ENCODE results near the gene PTGIS.

PTGIS gene

DNA sequence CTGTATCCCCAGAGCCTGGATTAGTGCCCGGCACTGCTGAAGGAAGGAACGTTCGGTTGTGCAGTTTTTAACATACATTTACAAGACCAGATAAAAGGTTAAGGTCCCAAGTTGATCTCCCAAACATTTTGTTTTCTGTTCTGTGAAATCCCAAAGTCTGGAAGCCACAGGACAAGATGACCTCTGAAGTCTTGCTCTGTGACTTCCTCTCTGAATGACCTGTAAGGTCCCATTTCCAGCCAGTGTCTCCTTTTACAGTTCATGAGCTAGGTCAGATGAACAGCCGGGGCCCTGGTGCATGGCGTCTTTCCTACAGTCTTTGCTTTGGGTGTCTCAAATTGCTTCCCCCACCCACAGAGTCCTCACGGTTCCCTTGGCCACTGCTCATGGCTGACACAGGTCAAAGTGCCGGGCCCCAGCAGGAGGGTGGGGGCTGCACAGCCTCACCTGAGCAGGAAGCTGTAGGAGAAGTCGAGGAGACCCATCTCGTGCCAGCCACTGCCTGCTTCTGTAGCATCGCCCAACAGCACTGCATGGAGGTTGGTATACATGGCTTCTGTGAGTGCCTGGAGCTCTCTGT, 24.0 kb downstream of the PTGIS start:
- TF ChIP-seq NFIC (IDR thresholded peaks at IDR 0.05), result no peak
- no peak for TF ChIP-seq RAD21 (IDR thresholded peaks at IDR 0.05; ENCODE audit: low read depth)
- TF ChIP-seq ZBTB7A (IDR thresholded peaks at IDR 0.05; ENCODE audit: low read depth), result no peak
- TF ChIP-seq EP300 (IDR thresholded peaks at IDR 0.05; ENCODE audit: borderline replicate concordance), result no peak
- TF ChIP-seq, protein P1, sequence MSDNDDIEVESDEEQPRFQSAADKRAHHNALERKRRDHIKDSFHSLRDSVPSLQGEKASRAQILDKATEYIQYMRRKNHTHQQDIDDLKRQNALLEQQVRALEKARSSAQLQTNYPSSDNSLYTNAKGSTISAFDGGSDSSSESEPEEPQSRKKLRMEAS (IDR thresholded peaks at IDR 0.05), result no peak
- TF ChIP-seq, protein P2, sequence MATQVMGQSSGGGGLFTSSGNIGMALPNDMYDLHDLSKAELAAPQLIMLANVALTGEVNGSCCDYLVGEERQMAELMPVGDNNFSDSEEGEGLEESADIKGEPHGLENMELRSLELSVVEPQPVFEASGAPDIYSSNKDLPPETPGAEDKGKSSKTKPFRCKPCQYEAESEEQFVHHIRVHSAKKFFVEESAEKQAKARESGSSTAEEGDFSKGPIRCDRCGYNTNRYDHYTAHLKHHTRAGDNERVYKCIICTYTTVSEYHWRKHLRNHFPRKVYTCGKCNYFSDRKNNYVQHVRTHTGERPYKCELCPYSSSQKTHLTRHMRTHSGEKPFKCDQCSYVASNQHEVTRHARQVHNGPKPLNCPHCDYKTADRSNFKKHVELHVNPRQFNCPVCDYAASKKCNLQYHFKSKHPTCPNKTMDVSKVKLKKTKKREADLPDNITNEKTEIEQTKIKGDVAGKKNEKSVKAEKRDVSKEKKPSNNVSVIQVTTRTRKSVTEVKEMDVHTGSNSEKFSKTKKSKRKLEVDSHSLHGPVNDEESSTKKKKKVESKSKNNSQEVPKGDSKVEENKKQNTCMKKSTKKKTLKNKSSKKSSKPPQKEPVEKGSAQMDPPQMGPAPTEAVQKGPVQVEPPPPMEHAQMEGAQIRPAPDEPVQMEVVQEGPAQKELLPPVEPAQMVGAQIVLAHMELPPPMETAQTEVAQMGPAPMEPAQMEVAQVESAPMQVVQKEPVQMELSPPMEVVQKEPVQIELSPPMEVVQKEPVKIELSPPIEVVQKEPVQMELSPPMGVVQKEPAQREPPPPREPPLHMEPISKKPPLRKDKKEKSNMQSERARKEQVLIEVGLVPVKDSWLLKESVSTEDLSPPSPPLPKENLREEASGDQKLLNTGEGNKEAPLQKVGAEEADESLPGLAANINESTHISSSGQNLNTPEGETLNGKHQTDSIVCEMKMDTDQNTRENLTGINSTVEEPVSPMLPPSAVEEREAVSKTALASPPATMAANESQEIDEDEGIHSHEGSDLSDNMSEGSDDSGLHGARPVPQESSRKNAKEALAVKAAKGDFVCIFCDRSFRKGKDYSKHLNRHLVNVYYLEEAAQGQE (IDR thresholded peaks at IDR 0.05; ENCODE audit: low read depth), result no peak
- no peak for TF ChIP-seq TCF12 (IDR thresholded peaks at IDR 0.05; ENCODE audit: low read depth)
- no peak for TF ChIP-seq TAF1 (IDR thresholded peaks at IDR 0.05; ENCODE audit: low read depth)
- TF ChIP-seq FOXM1 (IDR thresholded peaks at IDR 0.05; ENCODE audit: borderline replicate concordance, low read depth), result no peak
- no peak for TF ChIP-seq TEAD4 (IDR thresholded peaks at IDR 0.05)
- TF ChIP-seq CREB1 (IDR thresholded peaks at IDR 0.05; ENCODE audit: low read depth), result no peak
- TF ChIP-seq YY1 (IDR thresholded peaks at IDR 0.05; ENCODE audit: low read depth), result no peak
- no peak for TF ChIP-seq EGR1 (IDR thresholded peaks at IDR 0.05)
- TF ChIP-seq, protein P3, sequence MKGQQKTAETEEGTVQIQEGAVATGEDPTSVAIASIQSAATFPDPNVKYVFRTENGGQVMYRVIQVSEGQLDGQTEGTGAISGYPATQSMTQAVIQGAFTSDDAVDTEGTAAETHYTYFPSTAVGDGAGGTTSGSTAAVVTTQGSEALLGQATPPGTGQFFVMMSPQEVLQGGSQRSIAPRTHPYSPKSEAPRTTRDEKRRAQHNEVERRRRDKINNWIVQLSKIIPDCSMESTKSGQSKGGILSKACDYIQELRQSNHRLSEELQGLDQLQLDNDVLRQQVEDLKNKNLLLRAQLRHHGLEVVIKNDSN (IDR thresholded peaks at IDR 0.05), result no peak
- no peak for TF ChIP-seq CEBPB (IDR thresholded peaks at IDR 0.05)

DNA sequence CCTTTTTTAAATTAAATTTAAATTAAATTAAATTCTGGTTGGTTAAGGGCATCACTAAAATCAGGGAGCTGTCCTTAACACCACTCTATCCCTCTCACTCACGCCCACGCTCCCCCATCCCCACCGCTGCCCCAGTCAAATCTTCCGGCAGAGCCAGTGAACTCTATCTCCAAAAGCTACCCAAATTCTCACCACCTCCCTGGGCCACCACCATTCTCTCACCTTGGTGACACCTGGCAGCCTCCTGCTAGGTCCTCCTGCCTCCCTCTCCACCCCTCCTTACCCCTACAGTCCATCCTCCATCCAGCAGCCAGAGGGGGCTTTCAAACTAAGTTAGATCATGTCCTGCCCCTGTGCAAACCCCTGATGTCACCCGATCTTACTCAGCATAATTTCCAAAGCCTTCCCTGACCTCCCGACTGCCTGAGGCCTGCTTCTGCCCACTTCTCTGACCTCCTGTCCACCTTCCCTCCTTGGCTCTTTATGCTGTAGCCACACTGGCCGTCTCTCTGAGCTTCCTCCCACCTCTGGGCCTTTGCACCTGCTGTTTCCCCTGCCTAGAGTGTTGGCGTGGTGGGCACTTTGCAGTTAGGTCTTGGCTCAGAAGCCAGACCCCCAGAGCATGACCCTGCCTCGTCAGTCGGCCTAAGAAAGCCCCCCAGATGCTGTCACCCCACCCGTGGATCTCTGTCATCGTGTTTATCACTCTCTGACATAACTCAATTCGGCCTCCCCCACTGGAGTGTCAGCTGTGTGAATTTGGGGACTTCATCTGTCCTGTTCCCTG, 24.7 kb downstream of the PTGIS start:
- TF ChIP-seq TCF12 (IDR thresholded peaks at IDR 0.05; ENCODE audit: low read depth), result no peak
- no peak for TF ChIP-seq ZBTB7A (IDR thresholded peaks at IDR 0.05; ENCODE audit: low read depth)
- TF ChIP-seq EGR1 (IDR thresholded peaks at IDR 0.05), result no peak
- TF ChIP-seq NFIC (IDR thresholded peaks at IDR 0.05), result no peak
- TF ChIP-seq YY1 (IDR thresholded peaks at IDR 0.05; ENCODE audit: low read depth), result no peak
- no peak for TF ChIP-seq RAD21 (IDR thresholded peaks at IDR 0.05; ENCODE audit: low read depth)
- TF ChIP-seq CEBPB (IDR thresholded peaks at IDR 0.05), result no peak
- TF ChIP-seq, protein P1 (IDR thresholded peaks at IDR 0.05), result no peak

DNA sequence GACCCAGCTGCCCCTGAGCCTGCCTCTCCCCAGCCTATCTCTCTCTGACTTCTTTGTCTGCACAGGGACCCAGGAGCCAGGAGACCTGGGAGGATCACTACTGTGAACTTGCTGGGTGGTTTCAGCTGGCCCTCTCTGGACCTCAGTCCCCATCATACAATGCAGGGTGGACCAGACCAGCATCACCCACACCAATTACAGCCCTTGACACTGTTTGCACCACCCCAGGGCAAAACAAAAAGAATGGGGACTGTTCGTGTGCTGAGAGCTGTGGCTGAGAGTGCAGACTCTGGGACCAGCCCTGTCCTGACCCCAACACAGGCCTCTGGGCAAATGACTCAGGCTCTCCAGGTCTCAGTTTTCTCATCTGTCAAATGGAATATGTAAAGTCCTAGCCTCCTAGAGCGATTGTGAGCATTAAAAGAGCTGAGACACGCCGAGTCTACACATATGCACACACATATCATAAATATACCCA, 25.4 kb downstream of the PTGIS start:
- TF ChIP-seq ZBTB7A (IDR thresholded peaks at IDR 0.05; ENCODE audit: low read depth) (no peak), EGR1 (IDR thresholded peaks at IDR 0.05) (no peak), YY1 (IDR thresholded peaks at IDR 0.05; ENCODE audit: low read depth) (no peak), NFIC (IDR thresholded peaks at IDR 0.05) (no peak), TCF12 (IDR thresholded peaks at IDR 0.05; ENCODE audit: low read depth) (no peak), CREB1 (IDR thresholded peaks at IDR 0.05; ENCODE audit: low read depth) (no peak), FOXM1 (IDR thresholded peaks at IDR 0.05; ENCODE audit: borderline replicate concordance, low read depth) (no peak), TEAD4 (IDR thresholded peaks at IDR 0.05) (no peak), EP300 (IDR thresholded peaks at IDR 0.05; ENCODE audit: borderline replicate concordance) (no peak), RAD21 (IDR thresholded peaks at IDR 0.05; ENCODE audit: low read depth) (no peak), TAF1 (IDR thresholded peaks at IDR 0.05; ENCODE audit: low read depth) (no peak), CEBPB (IDR thresholded peaks at IDR 0.05) (no peak)
- TF ChIP-seq, protein P2 (IDR thresholded peaks at IDR 0.05; ENCODE audit: low read depth), result no peak
- TF ChIP-seq, protein P1 (IDR thresholded peaks at IDR 0.05), result no peak
- TF ChIP-seq, protein P3 (IDR thresholded peaks at IDR 0.05), result no peak

DNA sequence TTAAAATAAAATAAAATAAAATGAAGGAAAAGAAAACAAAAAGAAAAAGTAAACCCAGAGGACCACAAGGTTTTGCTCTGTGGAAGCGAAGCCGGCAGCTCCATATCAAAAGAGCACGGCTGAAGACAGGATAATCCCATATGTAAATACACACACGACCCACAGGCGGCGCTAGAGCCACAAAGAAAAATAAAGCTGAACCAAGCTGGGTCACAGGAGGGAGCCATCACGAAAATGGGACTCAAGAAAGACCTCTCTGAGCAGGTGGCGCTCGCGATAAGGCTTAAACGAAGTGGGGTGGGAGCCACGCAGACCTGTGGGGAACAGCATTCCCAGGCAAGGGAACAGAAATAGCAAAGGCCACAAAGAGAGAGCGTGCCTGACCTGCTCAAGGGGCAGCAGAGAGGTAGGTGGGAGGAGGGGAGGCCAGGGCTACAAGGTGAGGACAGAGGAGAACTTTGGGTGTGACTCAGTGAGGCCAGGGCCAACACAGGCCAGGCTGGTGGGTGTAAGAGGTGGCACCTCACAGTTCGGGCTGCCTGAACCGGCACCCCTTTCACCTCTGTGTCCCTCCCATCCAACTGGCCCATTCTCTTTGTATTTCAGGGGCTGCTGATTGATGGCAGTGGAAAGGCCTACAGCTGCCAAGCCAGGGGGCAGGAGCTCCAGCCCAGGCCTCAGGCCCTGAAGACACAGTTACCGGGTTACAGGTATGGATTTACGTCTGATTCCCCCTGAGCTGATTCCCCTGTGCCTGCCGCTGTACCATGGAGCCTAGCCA, 26.0 kb downstream of the PTGIS start:
- TF ChIP-seq EP300 (IDR thresholded peaks at IDR 0.05; ENCODE audit: borderline replicate concordance) (no peak), RAD21 (IDR thresholded peaks at IDR 0.05; ENCODE audit: low read depth) (peak; percentile 97), FOXM1 (IDR thresholded peaks at IDR 0.05; ENCODE audit: borderline replicate concordance, low read depth) (no peak), ZBTB7A (IDR thresholded peaks at IDR 0.05; ENCODE audit: low read depth) (no peak)

Data from Ishikawa (cell line).